C4-2B (cell line): Measurements from ENCODE around the gene QPRT.

ENCODE experiments used
- ZFX ChIP-seq: fragments of 450-650 bp; IDR thresholded peaks from 2 replicates; pipeline ENCODE4 v1.6.1; 2017
- TF ChIP-seq, protein P1 (sequence below): fragments of 450-650 bp; conservative IDR thresholded peaks from 2 replicates; pipeline ENCODE4 v1.5.1; 2017; ENCODE audit warnings: mild to moderate bottlenecking

DNA sequence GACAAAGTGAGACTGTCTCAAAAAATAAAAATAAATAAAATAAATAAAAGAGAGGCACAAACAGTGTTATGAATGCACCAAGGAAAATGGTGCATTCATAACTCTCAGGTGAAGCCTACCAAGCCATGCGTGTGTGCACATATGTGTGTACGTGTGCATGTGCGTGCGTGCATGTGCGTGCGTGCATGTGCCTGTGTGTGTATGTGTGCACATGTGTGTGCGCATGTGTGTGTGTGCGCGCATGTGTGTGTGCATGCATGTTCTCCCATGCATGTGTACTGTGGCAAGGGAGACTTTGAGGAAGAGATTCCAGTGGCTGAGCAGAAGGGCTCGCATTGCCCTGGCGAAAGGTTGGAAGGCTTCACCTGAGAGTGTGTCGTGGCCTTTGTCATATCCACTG lies 11.2 kb upstream of the QPRT start:
- TF ChIP-seq, protein P1, sequence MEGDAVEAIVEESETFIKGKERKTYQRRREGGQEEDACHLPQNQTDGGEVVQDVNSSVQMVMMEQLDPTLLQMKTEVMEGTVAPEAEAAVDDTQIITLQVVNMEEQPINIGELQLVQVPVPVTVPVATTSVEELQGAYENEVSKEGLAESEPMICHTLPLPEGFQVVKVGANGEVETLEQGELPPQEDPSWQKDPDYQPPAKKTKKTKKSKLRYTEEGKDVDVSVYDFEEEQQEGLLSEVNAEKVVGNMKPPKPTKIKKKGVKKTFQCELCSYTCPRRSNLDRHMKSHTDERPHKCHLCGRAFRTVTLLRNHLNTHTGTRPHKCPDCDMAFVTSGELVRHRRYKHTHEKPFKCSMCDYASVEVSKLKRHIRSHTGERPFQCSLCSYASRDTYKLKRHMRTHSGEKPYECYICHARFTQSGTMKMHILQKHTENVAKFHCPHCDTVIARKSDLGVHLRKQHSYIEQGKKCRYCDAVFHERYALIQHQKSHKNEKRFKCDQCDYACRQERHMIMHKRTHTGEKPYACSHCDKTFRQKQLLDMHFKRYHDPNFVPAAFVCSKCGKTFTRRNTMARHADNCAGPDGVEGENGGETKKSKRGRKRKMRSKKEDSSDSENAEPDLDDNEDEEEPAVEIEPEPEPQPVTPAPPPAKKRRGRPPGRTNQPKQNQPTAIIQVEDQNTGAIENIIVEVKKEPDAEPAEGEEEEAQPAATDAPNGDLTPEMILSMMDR = no peak
- no peak for TF ChIP-seq ZFX
